ENCODE measurements around the gene SV2A.

Gene SV2A

GRCh38 chr1:149917571-149918144, at the start of gene SV2A:
Gene SV2A (minus strand): TSS chr1:149917844. CDS start chr1:149913840, 4,004 bp downstream.
- Histone ChIP-seq H3K27ac (no peak within 1 kb of the TSS), H3K27me3 (no peaks in the 10 kb centered on the region), H3K4me3 (ENCODE audit: low read depth in 1 of 2, low read length in 1 of 2) (peak within 1 kb of the TSS; percentile 48 to 69), H3K9me3 (no peaks in the 10 kb centered on the region), H3K36me3 (peaks cover 12% of the 10 kb centered on the region), H3K4me1 (ENCODE audit: control insufficient read depth in 1 of 2, insufficient read depth in 1 of 2, low read depth in 1 of 2, low read length in 1 of 2) (peaks cover 22 to 30% of the 10 kb centered on the region in 2 experiments)
- no peak for TF ChIP-seq CTCF (IDR thresholded peaks at IDR 0.05)

- H3K4me1 ChIP-seq (ENCODE audit: control insufficient read depth in 1 of 2, insufficient read depth in 1 of 2, low read depth in 1 of 2, low read length in 1 of 2), result peaks cover 3 to 6% of the 10 kb centered on the region in 2 experiments
- no peak overlapping the region for H3K4me3 ChIP-seq (ENCODE audit: low read depth in 1 of 2, low read length in 1 of 2)
- TF ChIP-seq CTCF (IDR thresholded peaks at IDR 0.05), result no peak
- H3K27ac ChIP-seq, result no peak overlapping the region
- H3K9me3 ChIP-seq, result no peaks in the 10 kb centered on the region
- H3K36me3 ChIP-seq, result no peaks in the 10 kb centered on the region
- peaks cover 63% of the 10 kb centered on the region for H3K27me3 ChIP-seq
These were observed 49.4 kb upstream of the SV2A start for GRCh38 chr1:149967041-149967440.

- Histone ChIP-seq H3K4me1 (ENCODE audit: control insufficient read depth in 1 of 2, insufficient read depth in 1 of 2, low read depth in 1 of 2, low read length in 1 of 2) (peaks cover 3 to 9% of the 10 kb centered on the region in 2 experiments), H3K27ac (no peak overlapping the region), H3K4me3 (ENCODE audit: low read depth in 1 of 2, low read length in 1 of 2) (no peak overlapping the region), H3K27me3 (peaks cover 63% of the 10 kb centered on the region), H3K36me3 (no peaks in the 10 kb centered on the region), H3K9me3 (no peaks in the 10 kb centered on the region)
- TF ChIP-seq CTCF (IDR thresholded peaks at IDR 0.05), result no peak
These were observed 48.8 kb upstream of the SV2A start for GRCh38 chr1:149966405-149966804.

- no peak for TF ChIP-seq CTCF (IDR thresholded peaks at IDR 0.05)
- Histone ChIP-seq H3K27me3 (peaks cover 69% of the 10 kb centered on the region), H3K4me1 (ENCODE audit: control insufficient read depth in 1 of 2, insufficient read depth in 1 of 2, low read depth in 1 of 2, low read length in 1 of 2) (peaks cover 3 to 9% of the 10 kb centered on the region in 2 experiments), H3K4me3 (ENCODE audit: low read depth in 1 of 2, low read length in 1 of 2) (no peak overlapping the region), H3K27ac (no peak overlapping the region), H3K9me3 (no peaks in the 10 kb centered on the region), H3K36me3 (no peaks in the 10 kb centered on the region)
These were observed 47.8 kb upstream of the SV2A start for GRCh38 chr1:149965440-149965839.

GRCh38 chr1:149963358-149963757, 45.7 kb upstream of the SV2A start:
- H3K4me3 ChIP-seq (ENCODE audit: low read depth in 1 of 2, low read length in 1 of 2), result no peak overlapping the region
- peaks cover 3 to 9% of the 10 kb centered on the region in 2 experiments for H3K4me1 ChIP-seq (ENCODE audit: control insufficient read depth in 1 of 2, insufficient read depth in 1 of 2, low read depth in 1 of 2, low read length in 1 of 2)
- H3K9me3 ChIP-seq, result no peaks in the 10 kb centered on the region
- H3K36me3 ChIP-seq, result no peaks in the 10 kb centered on the region
- no peak overlapping the region for H3K27ac ChIP-seq
- peaks cover 68% of the 10 kb centered on the region for H3K27me3 ChIP-seq
- no peak for TF ChIP-seq CTCF (IDR thresholded peaks at IDR 0.05)

Data from neutrophil (primary cell).